IMR-90 (cell line): Measurements from ENCODE around the gene NFATC1. TPM values are rescaled to one million over a fixed set of nuclear protein-coding genes. Genes with fewer than 3 reads are reported as not detected.

Source experiments
- ATAC-seq: fragments of 200-7000 bp; cut with Tn5 transposase; 2 replicates; pipeline ENCODE4 v1.9.1; 2020; ENCODE audit warnings: low read depth, mild to moderate bottlenecking, moderate library complexity
- BruUV-seq: library from RNA; stranded (reverse); fragments of 400-500 nt; replicated peaks from 2 replicates; lab custom pipeline; 2021; lab: Mats Ljungman, UMichigan
- CTCF ChIA-PET: fragments of 300-600 bp; formaldehyde crosslinking; extraction: SDS; loops from one replicate; lab custom pipeline; 2021; ENCODE audit warnings: antibody characterized with exemption; lab: Yijun Ruan, JAX
- POLR2A ChIA-PET: fragments of 300-600 bp; sonication (Branson Sonifier 250); formaldehyde crosslinking; loops from one replicate; lab custom pipeline; 2022; ENCODE audit warnings: antibody characterized with exemption; ENCODE audit not compliant: unreplicated experiment; lab: Charles Lee
- DNase-seq: peaks from one replicate; pipeline ENCODE4 v3.0.0; 2013
- H2AFZ ChIP-seq: replicated peaks from 2 replicates; pipeline ENCODE3; 2013; ENCODE audit warnings: low read length, mild to moderate bottlenecking; ENCODE audit not compliant: poor library complexity
- H2AK5ac ChIP-seq: 2 replicates; pipeline ENCODE4 v1.6.1; 2013; ENCODE audit warnings: low read depth, low read length, inconsistent platforms
- H2AK9ac ChIP-seq: replicated peaks from 2 replicates; pipeline ENCODE3; 2013; ENCODE audit warnings: mild to moderate bottlenecking, low read depth, low read length, moderate library complexity; ENCODE audit not compliant: poor library complexity
- H2BK120ac ChIP-seq: 2 replicates; pipeline ENCODE4 v1.6.1; 2013; ENCODE audit warnings: low read depth, low read length, inconsistent platforms
- H2BK15ac ChIP-seq: 3 replicates; pipeline ENCODE4 v1.6.1; 2013; ENCODE audit warnings: low read depth, low read length, inconsistent platforms
- H2BK20ac ChIP-seq: 2 replicates; pipeline ENCODE4 v1.6.1; 2013; ENCODE audit warnings: low read depth, mild to moderate bottlenecking, inconsistent platforms, low read length, moderate library complexity
- H2BK5ac ChIP-seq: 2 replicates; pipeline ENCODE4 v1.6.1; 2013; ENCODE audit warnings: mild to moderate bottlenecking, low read depth, low read length, inconsistent platforms; ENCODE audit not compliant: poor library complexity, severe bottlenecking
- H3K14ac ChIP-seq: replicated peaks from 2 replicates; pipeline ENCODE4 v1.6.1; 2013; ENCODE audit warnings: low read depth, low read length, inconsistent platforms
- H3K18ac ChIP-seq: 2 replicates; pipeline ENCODE4 v1.6.1; 2013; ENCODE audit warnings: low read depth, low read length, control low read depth
- H3K23ac ChIP-seq: 2 replicates; pipeline ENCODE4 v1.6.1; 2013; ENCODE audit warnings: low read depth, low read length, inconsistent platforms
- H3K27ac ChIP-seq: 2 replicates; pipeline ENCODE4 v1.5.1; 2013; ENCODE audit warnings: mild to moderate bottlenecking, control low read depth, low read length; ENCODE audit not compliant: insufficient read depth
- H3K27me3 ChIP-seq: 2 replicates; pipeline ENCODE4 v1.6.1; 2013; ENCODE audit warnings: low read length; ENCODE audit not compliant: control insufficient read depth, insufficient read depth
- H3K36me3 ChIP-seq: 2 replicates; pipeline ENCODE4 v1.6.1; 2013; ENCODE audit warnings: low read length, mixed read lengths; ENCODE audit not compliant: control insufficient read depth, insufficient read depth
- H3K4ac ChIP-seq: 2 replicates; pipeline ENCODE4 v1.6.1; 2013; ENCODE audit warnings: low read depth, low read length, inconsistent platforms
- H3K4me1 ChIP-seq: 2 replicates; pipeline ENCODE4 v1.6.1; 2013; ENCODE audit warnings: low read length, mixed read lengths; ENCODE audit not compliant: control insufficient read depth, insufficient read depth
- H3K4me2 ChIP-seq: 2 replicates; pipeline ENCODE4 v1.6.1; 2013; ENCODE audit warnings: low read depth, mild to moderate bottlenecking, control low read depth, low read length, moderate library complexity
- H3K4me3 ChIP-seq: 2 replicates; pipeline ENCODE4 v1.5.1; 2013; ENCODE audit warnings: low read depth, mild to moderate bottlenecking, control low read depth, low read length, moderate library complexity; ENCODE audit not compliant: insufficient read depth
- H3K56ac ChIP-seq: 2 replicates; pipeline ENCODE4 v1.6.1; 2013; ENCODE audit warnings: low read length, inconsistent platforms; ENCODE audit not compliant: insufficient read depth; ENCODE audit errors: extremely low read depth
- H3K79me1 ChIP-seq, 2 experiments: 2 replicates each; pipeline ENCODE4 v1.6.1; 2013; ENCODE audit warnings: low read length in 2 of 2, inconsistent platforms in 1 of 2, low read depth in 1 of 2
- H3K9ac ChIP-seq: 2 replicates; pipeline ENCODE4 v1.6.1; 2013; ENCODE audit warnings: low read depth, low read length, control low read depth
- H3K9me1 ChIP-seq: 2 replicates; pipeline ENCODE4 v1.6.1; 2013; ENCODE audit warnings: low read length, inconsistent platforms; ENCODE audit not compliant: insufficient read depth
- H3K9me3 ChIP-seq: 2 replicates; pipeline ENCODE4 v1.6.1; 2013; ENCODE audit warnings: low read length; ENCODE audit not compliant: control insufficient read depth, insufficient read depth
- H4K20me1 ChIP-seq: 2 replicates; pipeline ENCODE4 v1.6.1; 2013; ENCODE audit warnings: low read length, inconsistent platforms; ENCODE audit not compliant: insufficient read depth
- H4K5ac ChIP-seq: 2 replicates; pipeline ENCODE4 v1.6.1; 2013; ENCODE audit warnings: mild to moderate bottlenecking, low read depth, low read length, control low read depth
- H4K8ac ChIP-seq, 2 experiments: 2 replicates each; pipeline ENCODE4 v1.6.1; 2013; ENCODE audit warnings: low read depth in 2 of 2, low read length in 2 of 2, control low read depth in 1 of 2, inconsistent platforms in 1 of 2
- H4K91ac ChIP-seq: 2 replicates; pipeline ENCODE4 v1.6.1; 2013; ENCODE audit warnings: low read depth, low read length, inconsistent platforms; ENCODE audit not compliant: insufficient read depth
- BHLHE40 ChIP-seq: fragments of 150-350 bp; IDR thresholded peaks from 2 replicates; pipeline ENCODE4 v1.6.1; 2016; ENCODE audit warnings: mild to moderate bottlenecking, low read depth, low read length
- CHD1 ChIP-seq: IDR thresholded peaks from 2 replicates; pipeline ENCODE4 v1.6.1; 2012; ENCODE audit warnings: low read depth, low read length, improper control_type of control experiment
- CTCF ChIP-seq: conservative IDR thresholded peaks from 2 replicates; pipeline ENCODE4 v1.5.1; 2012; ENCODE audit warnings: mild to moderate bottlenecking, low read depth, low read length, improper control_type of control experiment
- ELK1 ChIP-seq: fragments of 150-350 bp; IDR thresholded peaks from 2 replicates; pipeline ENCODE4 v1.6.1; 2016; ENCODE audit warnings: low read depth, mild to moderate bottlenecking, low read length, moderate library complexity, borderline replicate concordance
- FOS ChIP-seq: fragments of 150-350 bp; IDR thresholded peaks from 2 replicates; pipeline ENCODE4 v1.6.1; 2016; ENCODE audit warnings: low read depth, low read length
- MAFK ChIP-seq: IDR thresholded peaks from 2 replicates; pipeline ENCODE4 v1.6.1; 2012; ENCODE audit warnings: low read depth, low read length, improper control_type of control experiment
- RCOR1 ChIP-seq: IDR thresholded peaks from 2 replicates; pipeline ENCODE4 v1.6.1; 2012; ENCODE audit warnings: mild to moderate bottlenecking, low read length, improper control_type of control experiment; ENCODE audit not compliant: insufficient replicate concordance
- RFX5 ChIP-seq: IDR thresholded peaks from 2 replicates; pipeline ENCODE4 v1.8.0; 2012; ENCODE audit warnings: low read depth, mild to moderate bottlenecking, low read length, moderate library complexity
- WGBS, 2 experiments: methylation state at CpG; one replicate each; pipeline versions ENCODE4 v1.1.5 to v1.1.7; 2013; ENCODE audit warnings: missing lambda C conversion rate in 2 of 2; ENCODE audit not compliant: insufficient read length in 1 of 2; ENCODE audit errors: extremely low coverage in 2 of 2; 5-methylcytosine and 5-hydroxymethylcytosine counted together
- dilution Hi-C: fragments of 300-500 bp; cut with HindIII; formaldehyde crosslinking; loops from one replicate; pipeline ENCODE4 v1.14.3; 2018; ENCODE audit warnings: low sequenced_read_pairs; ENCODE audit not compliant: unreplicated experiment
- in situ Hi-C: fragments of 300-500 bp; cut with MboI; formaldehyde crosslinking; loops from 3 replicates; pipeline ENCODE4 v1.14.3; 2019; ENCODE audit warnings: low sequenced_read_pairs, inconsistent platforms, mixed read lengths
- intact Hi-C: fragments of 100-400 bp; cut with micrococcal nuclease; formaldehyde crosslinking; loops from 2 replicates; pipeline ENCODE4 v1.10.0; 2022
- polyA plus RNA-seq, 3 experiments: library from polyadenylated mRNA; depleted of rRNA; stranded (reverse); fragments of >200 nt; gene quantifications; 2 replicates each; pipeline ENCODE4 v1.2.3, GENCODE V29; 2012; ENCODE audit warnings: low replicate concordance in 1 of 3
- total RNA-seq: library from RNA; depleted of rRNA; stranded (reverse); fragments of >200 nt; gene quantifications from 2 replicates; pipeline ENCODE4 v1.2.3, GENCODE V29; 2012

The NFATC1 gene
- total and polyA plus RNA-seq, 2 of the 4 experiments (the other 2 are of a cell fraction), result 0.36 to 1.8 TPM

GRCh38 chr18:79360933-79361332 lies 34.8 kb upstream of the NFATC1 start:
- H3K18ac ChIP-seq, result no peak overlapping the region
- ChIA-PET POLR2A (interaction anchor here (0.6 kb wide), 1 partner anchor 589 kb away, joined by 3 read pairs; no protein-coding TSS in a partner anchor), CTCF (interaction anchor here (1.5 kb wide), 1 partner anchor 12 kb away, joined by 4 read pairs; no protein-coding TSS in a partner anchor)
- peaks cover 7% of the 10 kb centered on the region for H3K36me3 ChIP-seq
- H3K23ac ChIP-seq, result no peak overlapping the region
- H4K20me1 ChIP-seq, result peaks cover 16% of the 10 kb centered on the region
- no peak for ATAC-seq
- H4K8ac ChIP-seq, result no peak overlapping the region; a peak in 1 of 4 replicates
- no peak overlapping the region for H3K9ac ChIP-seq
- no peak overlapping the region for H3K4me2 ChIP-seq
- no peak overlapping the region for H3K56ac ChIP-seq
- BruUV-seq, result no TSS peak
- H2AK9ac ChIP-seq, result no peak overlapping the region
- WGBS, 2 experiments, result 97% methylated on average over 6 of the region's 12 CpGs; no CpG with 5 or more reads in 1 of the 2 experiments
- no peak overlapping the region for H3K4ac ChIP-seq
- H2BK20ac ChIP-seq, result no peak overlapping the region
- no peak overlapping the region for H3K14ac ChIP-seq
- no peak overlapping the region; the same call in 2 of the 3 replicates for H2BK15ac ChIP-seq
- no peaks in the 10 kb centered on the region for H3K79me1 ChIP-seq
- peaks cover 10% of the 10 kb centered on the region for H3K9me1 ChIP-seq
- no peak overlapping the region; the same call in 1 of the 2 replicates for H2AK5ac ChIP-seq
- intact Hi-C loops (no loop called here), in situ Hi-C loops (no loop called here), dilution Hi-C loops (no loop called here)
- DNase-seq, result no peak
- no peak overlapping the region for H4K5ac ChIP-seq
- TF ChIP-seq RCOR1 (no peak), CTCF (no peak), ELK1 (no peak), MAFK (no peak), RFX5 (no peak), CHD1 (no peak), BHLHE40 (no peak), FOS (no peak)
- H3K27me3 ChIP-seq, result no peaks in the 10 kb centered on the region
- no peak overlapping the region for H2AFZ ChIP-seq
- no peak overlapping the region for H3K4me3 ChIP-seq
- no peak overlapping the region for H4K91ac ChIP-seq
- no peak overlapping the region for H3K27ac ChIP-seq
- no peaks in the 10 kb centered on the region for H3K9me3 ChIP-seq
- peaks cover 14% of the 10 kb centered on the region for H3K4me1 ChIP-seq
- H2BK5ac ChIP-seq, result no peak overlapping the region
- no peak overlapping the region for H2BK120ac ChIP-seq
